A549 (cell line): ENCODE measurements around the gene BNC2. TPM values are rescaled to one million over a fixed set of nuclear protein-coding genes. Genes with fewer than 3 reads are reported as not detected.

Experiments
- ATAC-seq, 2 experiments: fragments of 200-7000 bp in 1 of 2; fragments of >200 bp in 1 of 2; cut with Nextera tagmentation in 1 of 2; cut with Tn5 transposase in 1 of 2; 3 replicates each; pipeline versions ENCODE4 v1.8.0 to v1.9.1; 2018 to 2020; ENCODE audit warnings: mild to moderate bottlenecking in 1 of 2, moderate library complexity in 1 of 2
- CTCF ChIA-PET: fragments of 300-600 bp; sonication (Branson Sonifier 250); formaldehyde crosslinking; extraction: SDS; loops from one replicate; lab custom pipeline; 2021; ENCODE audit warnings: antibody characterized with exemption, inconsistent platforms; lab: Yijun Ruan, JAX
- POLR2A ChIA-PET: fragments of 350-600 bp; formaldehyde crosslinking; extraction: SDS; loops from one replicate; lab custom pipeline; 2021; ENCODE audit warnings: antibody characterized with exemption, inconsistent platforms; lab: Yijun Ruan, JAX
- DNase-seq, 2 experiments: peaks; one replicate each; pipeline versions ENCODE4 v3.0.0 to v3.0.0-alpha.2; 2011 to 2016; ENCODE audit warnings: low read depth in 1 of 2, low spot score in 1 of 2
- FAIRE-seq: peaks from 2 replicates; lab custom pipeline; 2011; peaks lifted over from hg19 to GRCh38; lab: Jason Lieb, UNC
- H3K27ac ChIP-seq, 2 experiments: fragments of >200 bp; sonication (Bioruptor Twin); formaldehyde crosslinking; 3 replicates each; pipeline ENCODE4 v1.5.1; 2016 to 2017
- H3K4me1 ChIP-seq: fragments of >200 bp; sonication (Bioruptor Twin); formaldehyde crosslinking; 3 replicates; pipeline ENCODE4 v1.6.1; 2016
- H3K4me2 ChIP-seq: fragments of >200 bp; sonication (Bioruptor Twin); formaldehyde crosslinking; 3 replicates; pipeline ENCODE4 v1.6.1; 2016
- H3K4me3 ChIP-seq: fragments of >200 bp; sonication (Bioruptor Twin); formaldehyde crosslinking; 3 replicates; pipeline ENCODE4 v1.5.1; 2016
- H3K9me3 ChIP-seq: fragments of >200 bp; sonication (Bioruptor Twin); formaldehyde crosslinking; 3 replicates; pipeline ENCODE4 v1.6.1; 2016
- CBX2 ChIP-seq: fragments of 200-600 bp; sonication (generic); IDR thresholded peaks from 2 replicates; pipeline ENCODE4 v1.6.1; 2016; ENCODE audit warnings: low read depth, mild to moderate bottlenecking, borderline replicate concordance
- CBX8 ChIP-seq: fragments of 200-600 bp; sonication (generic); IDR thresholded peaks from 2 replicates; pipeline ENCODE4 v1.6.1; 2016
- CHD2 ChIP-seq: fragments of 150-350 bp; IDR thresholded peaks from 2 replicates; pipeline ENCODE4 v1.6.1; 2014; ENCODE audit warnings: low read length; ENCODE audit not compliant: partially characterized antibody
- CHD4 ChIP-seq: fragments of 200-600 bp; sonication (generic); IDR thresholded peaks from 2 replicates; pipeline ENCODE4 v1.6.1; 2016; ENCODE audit warnings: antibody characterized with exemption, mild to moderate bottlenecking, borderline replicate concordance
- EHMT2 ChIP-seq: fragments of 200-600 bp; sonication (generic); IDR thresholded peaks from 2 replicates; pipeline ENCODE4 v1.6.1; 2016; ENCODE audit warnings: antibody characterized with exemption, low read depth, mild to moderate bottlenecking, moderate library complexity
- FOSB ChIP-seq: fragments of 250-450 bp; sonication (Bioruptor Pico); IDR thresholded peaks from 2 replicates; pipeline ENCODE4 v1.5.0; 2020; ENCODE audit warnings: mild to moderate bottlenecking, moderate library complexity
- FOSL2 ChIP-seq, 2 experiments: fragments of 450-650 bp in 1 of 2; fragments of >200 bp in 1 of 2; sonication (Bioruptor Twin) in 1 of 2; formaldehyde crosslinking; IDR thresholded peaks; 2 replicates each; pipeline versions ENCODE4 v1.5.0 to v1.6.1; 2016 to 2020; ENCODE audit warnings: mild to moderate bottlenecking in 1 of 2, moderate library complexity in 1 of 2
- FOXS1 ChIP-seq: fragments of 250-450 bp; sonication (Bioruptor Pico); IDR thresholded peaks from 2 replicates; pipeline ENCODE4 v1.5.0; 2020; ENCODE audit warnings: mild to moderate bottlenecking, moderate library complexity
- GATA3 ChIP-seq: IDR thresholded peaks from 2 replicates; pipeline ENCODE4 v1.6.1; 2012; ENCODE audit warnings: borderline replicate concordance
- HEYL ChIP-seq: fragments of 250-450 bp; sonication (Bioruptor Pico); IDR thresholded peaks from 2 replicates; pipeline ENCODE4 v1.8.0; 2021; ENCODE audit warnings: mild to moderate bottlenecking, moderate library complexity
- HOXA7 ChIP-seq: fragments of 250-450 bp; sonication (Bioruptor Pico); IDR thresholded peaks from 2 replicates; pipeline ENCODE4 v1.5.0; 2020; ENCODE audit warnings: mild to moderate bottlenecking, moderate library complexity
- HOXB13 ChIP-seq: fragments of 250-450 bp; sonication (Bioruptor Pico); IDR thresholded peaks from 2 replicates; pipeline ENCODE4 v1.5.0; 2020; ENCODE audit warnings: low read depth, mild to moderate bottlenecking, moderate library complexity
- HOXB5 ChIP-seq: fragments of 250-450 bp; sonication (Bioruptor Pico); IDR thresholded peaks from 2 replicates; pipeline ENCODE4 v1.5.0; 2020; ENCODE audit warnings: mild to moderate bottlenecking, moderate library complexity
- JUNB ChIP-seq: fragments of >200 bp; sonication (Bioruptor Twin); formaldehyde crosslinking; IDR thresholded peaks from 2 replicates; pipeline ENCODE4 v1.6.1; 2016
- MAZ ChIP-seq: fragments of 150-350 bp; IDR thresholded peaks from 2 replicates; pipeline ENCODE4 v1.6.1; 2014; ENCODE audit warnings: antibody characterized with exemption, low read depth, low read length, borderline replicate concordance
- MYC ChIP-seq: IDR thresholded peaks from 2 replicates; pipeline ENCODE4 v1.6.1; 2012; ENCODE audit warnings: mild to moderate bottlenecking, inconsistent platforms, low read length, improper control_type of control experiment, borderline replicate concordance
- NFE2L2 ChIP-seq: fragments of 150-350 bp; conservative IDR thresholded peaks from 2 replicates; pipeline ENCODE4 v1.6.1; 2014; ENCODE audit warnings: low read length
- POLR2A ChIP-seq: IDR thresholded peaks from 2 replicates; pipeline ENCODE4 v1.6.1; 2012; ENCODE audit warnings: mild to moderate bottlenecking, low read length
- RAD21 ChIP-seq, 2 experiments: fragments of >200 bp in 1 of 2; sonication (Bioruptor Twin) in 1 of 2; formaldehyde crosslinking in 1 of 2; IDR thresholded peaks in 1 of 2; conservative IDR thresholded peaks in 1 of 2; 2 replicates in 1 of 2; 3 replicates in 1 of 2; pipeline ENCODE4 v1.6.1; 2012 to 2018; ENCODE audit warnings: inconsistent platforms in 1 of 2
- RCOR1 ChIP-seq: fragments of 150-350 bp; IDR thresholded peaks from 2 replicates; pipeline ENCODE4 v1.6.1; 2014; ENCODE audit warnings: antibody characterized with exemption, low read length, low read depth
- RNF2 ChIP-seq: fragments of 200-600 bp; sonication (generic); IDR thresholded peaks from 2 replicates; pipeline ENCODE4 v1.6.1; 2016; ENCODE audit warnings: low read depth, mild to moderate bottlenecking, antibody characterized with exemption, moderate library complexity, borderline replicate concordance
- TP53 ChIP-seq: fragments of 250-450 bp; sonication (Bioruptor Pico); IDR thresholded peaks from 2 replicates; pipeline ENCODE4 v1.5.0; 2021; ENCODE audit warnings: mild to moderate bottlenecking, moderate library complexity
- ZSCAN20 ChIP-seq: fragments of 250-450 bp; sonication (Bioruptor Pico); IDR thresholded peaks from 2 replicates; pipeline ENCODE4 v1.8.0; 2022; ENCODE audit warnings: mild to moderate bottlenecking, moderate library complexity
- WGBS: methylation state at CpG from one replicate; pipeline ENCODE4 v1.1.6; 2017; ENCODE audit errors: missing lambda C conversion rate; 5-methylcytosine and 5-hydroxymethylcytosine counted together
- polyA plus RNA-seq, 4 experiments: library from polyadenylated mRNA; depleted of rRNA in 3 of 4; stranded (reverse); fragments of >200 nt; fragmentation: RNase III in 1 of 4; extraction: RNeasy Plus Mini Kit Qiagen cat#74134 plus additional on column Dnase treatment in 1 of 4; gene quantifications; 2 replicates in 3 of 4; 3 replicates in 1 of 4; pipeline ENCODE4 v1.2.3, GENCODE V29; 2011 to 2017
- TF ChIP-seq, protein P1 (sequence below): fragments of >200 bp; sonication (Bioruptor Twin); formaldehyde crosslinking; IDR thresholded peaks from 3 replicates; pipeline ENCODE4 v1.6.1; 2016
- TF ChIP-seq, protein P2 (sequence below): fragments of 450-650 bp; IDR thresholded peaks from 2 replicates; pipeline ENCODE4 v1.6.1; 2014; ENCODE audit warnings: antibody characterized with exemption
- TF ChIP-seq, protein P3 (sequence below): fragments of >200 bp; sonication (Bioruptor Twin); formaldehyde crosslinking; IDR thresholded peaks from 2 replicates; pipeline ENCODE4 v1.6.1; 2016
- TF ChIP-seq, protein P4 (sequence below): fragments of 250-450 bp; sonication (Bioruptor Pico); IDR thresholded peaks from 2 replicates; pipeline ENCODE4 v1.5.0; 2020; ENCODE audit warnings: low read depth, mild to moderate bottlenecking, moderate library complexity

BNC2 gene
- polyA plus RNA-seq, 2 of the 4 experiments (the other 2 are of a cell fraction), result 6.2 to 7.5 TPM

DNA sequence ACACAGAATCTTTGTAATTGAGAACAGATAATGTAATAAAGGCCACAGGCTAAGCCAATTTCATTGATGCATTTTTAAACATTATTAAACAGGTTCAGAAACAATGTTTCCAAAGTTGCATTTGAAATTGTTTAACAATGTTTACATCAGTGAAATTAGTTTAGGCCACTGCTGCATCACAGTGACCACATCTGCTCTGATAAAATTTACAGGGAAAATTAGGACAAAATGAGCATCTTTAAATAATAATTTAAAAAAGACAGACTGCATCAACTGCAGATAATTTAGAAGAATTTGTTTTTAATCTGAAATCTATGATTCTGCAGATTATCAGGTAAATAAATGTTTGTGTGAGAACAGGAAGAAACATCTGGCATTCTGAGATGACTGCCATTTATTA, 420.4 kb downstream of the BNC2 start (continued):
- TF ChIP-seq POLR2A, result no peak
- no peak for TF ChIP-seq HOXB5 (CRISPR knock-in tag)
- no peak for TF ChIP-seq EHMT2
- TF ChIP-seq NFE2L2, result no peak

DNA sequence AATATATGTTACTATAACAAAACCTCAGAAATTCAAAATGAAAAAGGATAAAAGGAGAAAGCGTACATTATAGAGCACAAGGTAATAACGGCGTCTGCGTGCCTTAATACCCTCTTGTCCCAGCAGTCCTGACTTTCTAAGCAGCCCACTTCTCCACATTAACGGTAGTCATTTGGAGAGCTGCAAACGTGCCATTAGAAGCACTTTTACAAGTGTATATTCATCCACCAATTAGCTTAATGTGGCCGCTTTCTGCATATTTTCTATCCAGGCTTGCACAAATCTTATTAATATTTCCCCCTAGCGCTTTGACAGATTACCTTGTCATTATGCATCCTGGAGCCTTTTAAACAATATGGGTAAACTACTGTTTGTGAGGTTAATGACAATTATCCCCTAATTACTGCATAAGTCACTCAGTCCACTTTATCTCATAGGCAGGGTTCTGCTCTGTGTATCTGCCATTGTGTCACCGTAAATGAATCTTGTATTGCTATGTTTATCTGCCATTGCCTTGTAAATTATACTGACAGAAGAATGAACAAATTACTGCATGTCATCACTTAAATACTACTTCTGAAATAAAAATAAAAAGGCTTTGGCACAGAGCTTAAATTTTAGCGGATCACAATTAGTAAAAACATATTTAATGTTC, 421.3 kb downstream of the BNC2 start:
- no peak overlapping the region for H3K27ac ChIP-seq
- H3K9me3 ChIP-seq, result no peaks in the 10 kb centered on the region
- DNase-seq (no peak), FAIRE-seq (no peak), ATAC-seq (no peak)
- no peak overlapping the region for H3K4me3 ChIP-seq
- H3K4me1 ChIP-seq, result peaks cover 26% of the 10 kb centered on the region
- 86% methylated on average over 10 of the region's 10 CpGs for WGBS
- CTCF ChIA-PET, result interaction anchor here (1.0 kb wide), 1 partner anchor 56 kb away, joined by 3 read pairs; no protein-coding TSS in a partner anchor
- no peak overlapping the region for H3K4me2 ChIP-seq
- no peak for TF ChIP-seq FOSB (CRISPR knock-in tag)
- TF ChIP-seq RAD21 (conservative IDR thresholded peaks at IDR 0.05 in 1 of 2, IDR thresholded peaks at IDR 0.05 in 1 of 2), result no peak
- TF ChIP-seq JUNB, result no peak
- no peak for TF ChIP-seq HEYL
- no peak for TF ChIP-seq RNF2
- TF ChIP-seq, protein P1, sequence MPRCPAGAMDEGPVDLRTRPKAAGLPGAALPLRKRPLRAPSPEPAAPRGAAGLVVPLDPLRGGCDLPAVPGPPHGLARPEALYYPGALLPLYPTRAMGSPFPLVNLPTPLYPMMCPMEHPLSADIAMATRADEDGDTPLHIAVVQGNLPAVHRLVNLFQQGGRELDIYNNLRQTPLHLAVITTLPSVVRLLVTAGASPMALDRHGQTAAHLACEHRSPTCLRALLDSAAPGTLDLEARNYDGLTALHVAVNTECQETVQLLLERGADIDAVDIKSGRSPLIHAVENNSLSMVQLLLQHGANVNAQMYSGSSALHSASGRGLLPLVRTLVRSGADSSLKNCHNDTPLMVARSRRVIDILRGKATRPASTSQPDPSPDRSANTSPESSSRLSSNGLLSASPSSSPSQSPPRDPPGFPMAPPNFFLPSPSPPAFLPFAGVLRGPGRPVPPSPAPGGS, result no peak
- TF ChIP-seq CBX2, result no peak
- TF ChIP-seq, protein P2, sequence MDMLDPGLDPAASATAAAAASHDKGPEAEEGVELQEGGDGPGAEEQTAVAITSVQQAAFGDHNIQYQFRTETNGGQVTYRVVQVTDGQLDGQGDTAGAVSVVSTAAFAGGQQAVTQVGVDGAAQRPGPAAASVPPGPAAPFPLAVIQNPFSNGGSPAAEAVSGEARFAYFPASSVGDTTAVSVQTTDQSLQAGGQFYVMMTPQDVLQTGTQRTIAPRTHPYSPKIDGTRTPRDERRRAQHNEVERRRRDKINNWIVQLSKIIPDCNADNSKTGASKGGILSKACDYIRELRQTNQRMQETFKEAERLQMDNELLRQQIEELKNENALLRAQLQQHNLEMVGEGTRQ, result no peak
- TF ChIP-seq EHMT2, result no peak
- no peak for TF ChIP-seq MAZ
- TF ChIP-seq HOXB13 (CRISPR knock-in tag), result no peak
- no peak for TF ChIP-seq MYC
- no peak for TF ChIP-seq FOXS1 (CRISPR knock-in tag)
- TF ChIP-seq, protein P3, sequence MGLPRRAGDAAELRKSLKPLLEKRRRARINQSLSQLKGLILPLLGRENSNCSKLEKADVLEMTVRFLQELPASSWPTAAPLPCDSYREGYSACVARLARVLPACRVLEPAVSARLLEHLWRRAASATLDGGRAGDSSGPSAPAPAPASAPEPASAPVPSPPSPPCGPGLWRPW, result no peak
- TF ChIP-seq TP53, result no peak
- no peak for TF ChIP-seq CHD2
- no peak for TF ChIP-seq POLR2A
- TF ChIP-seq, protein P4, sequence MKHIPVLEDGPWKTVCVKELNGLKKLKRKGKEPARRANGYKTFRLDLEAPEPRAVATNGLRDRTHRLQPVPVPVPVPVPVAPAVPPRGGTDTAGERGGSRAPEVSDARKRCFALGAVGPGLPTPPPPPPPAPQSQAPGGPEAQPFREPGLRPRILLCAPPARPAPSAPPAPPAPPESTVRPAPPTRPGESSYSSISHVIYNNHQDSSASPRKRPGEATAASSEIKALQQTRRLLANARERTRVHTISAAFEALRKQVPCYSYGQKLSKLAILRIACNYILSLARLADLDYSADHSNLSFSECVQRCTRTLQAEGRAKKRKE (CRISPR knock-in tag), result no peak
- TF ChIP-seq HOXA7 (CRISPR knock-in tag), result no peak
- POLR2A ChIA-PET, result no interaction called here

DNA sequence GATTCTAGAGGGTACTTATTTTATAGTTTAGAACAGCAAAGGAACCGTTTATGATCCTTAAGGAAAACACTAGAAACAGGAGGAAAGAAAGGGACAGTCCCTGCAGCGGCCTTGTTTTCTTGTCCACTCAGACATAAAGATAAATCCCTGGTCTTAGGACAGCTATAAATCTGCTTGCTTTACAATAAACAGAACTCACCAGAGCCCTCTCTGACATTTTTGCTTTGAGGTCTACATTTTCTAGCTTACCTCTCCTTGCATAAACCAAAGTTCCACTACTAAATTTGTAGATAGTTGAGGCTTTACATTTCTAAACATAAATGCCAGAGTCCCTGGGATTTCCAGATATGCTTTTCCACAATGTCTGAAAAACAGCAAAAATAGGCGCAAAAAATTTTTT, 422.5 kb downstream of the BNC2 start:
- TF ChIP-seq RCOR1, result no peak
- TF ChIP-seq, protein P3, result no peak
- no peak for TF ChIP-seq HEYL
- TF ChIP-seq ZSCAN20, result no peak
- TF ChIP-seq GATA3, result no peak
- TF ChIP-seq TP53, result no peak
- TF ChIP-seq CHD4, result no peak
- TF ChIP-seq CBX8, result no peak
- no peak for TF ChIP-seq FOSL2 (IDR thresholded peaks at IDR 0.05)
- no peak for TF ChIP-seq FOSL2 (CRISPR knock-in tag; IDR thresholded peaks at IDR 0.05)
- H3K4me3 ChIP-seq, result no peak overlapping the region
- ATAC-seq, result no peak
- peaks cover 38% of the 10 kb centered on the region for H3K4me1 ChIP-seq
- no peak overlapping the region for H3K27ac ChIP-seq
- H3K4me2 ChIP-seq, result no peak overlapping the region
- ChIA-PET POLR2A (no interaction called here), CTCF (no interaction called here)
- DNase-seq, result no peak
- no peak for FAIRE-seq
- 80% methylated on average over 3 of the region's 3 CpGs for WGBS
- no peaks in the 10 kb centered on the region for H3K9me3 ChIP-seq
